ENCODE results near the gene ICE2. TPM values are rescaled to one million over a fixed set of nuclear protein-coding genes. Genes with fewer than 3 reads are reported as not detected.

ICE2 gene
- total RNA-seq, 1 donor from 2014 or later, result 49.9 TPM

DNA sequence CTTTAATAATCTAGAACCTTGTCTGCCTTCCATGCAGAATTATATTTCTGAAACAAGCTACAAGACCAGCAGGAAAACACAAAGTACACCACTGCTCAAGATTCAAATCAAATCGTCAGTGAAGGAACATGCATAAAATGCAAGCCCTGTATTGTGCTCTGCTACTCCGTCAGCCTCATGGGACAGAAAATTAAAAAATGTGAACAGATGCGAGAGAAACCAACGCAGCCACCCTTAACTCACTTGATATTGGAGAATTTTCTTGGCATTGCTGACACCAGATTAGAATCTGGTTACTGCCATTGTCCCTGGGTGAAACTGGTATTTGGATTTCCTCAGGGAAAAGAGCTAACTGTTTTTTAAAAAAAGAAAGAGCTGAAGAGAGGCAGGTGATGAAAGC lies 104.7 kb downstream of the ICE2 start:
- Histone ChIP-seq H3K9me3 (no peaks in the 10 kb centered on the region), H3K36me3 (peaks cover 89% of the 10 kb centered on the region), H3K4me3 (no peak overlapping the region), H3K4me1 (peaks cover 63% of the 10 kb centered on the region), H3K27me3 (no peaks in the 10 kb centered on the region), H3K27ac (peak overlapping the region; percentile 47)
- no peak for ATAC-seq
- DNase-seq, result no peak
- TF ChIP-seq, protein P1, sequence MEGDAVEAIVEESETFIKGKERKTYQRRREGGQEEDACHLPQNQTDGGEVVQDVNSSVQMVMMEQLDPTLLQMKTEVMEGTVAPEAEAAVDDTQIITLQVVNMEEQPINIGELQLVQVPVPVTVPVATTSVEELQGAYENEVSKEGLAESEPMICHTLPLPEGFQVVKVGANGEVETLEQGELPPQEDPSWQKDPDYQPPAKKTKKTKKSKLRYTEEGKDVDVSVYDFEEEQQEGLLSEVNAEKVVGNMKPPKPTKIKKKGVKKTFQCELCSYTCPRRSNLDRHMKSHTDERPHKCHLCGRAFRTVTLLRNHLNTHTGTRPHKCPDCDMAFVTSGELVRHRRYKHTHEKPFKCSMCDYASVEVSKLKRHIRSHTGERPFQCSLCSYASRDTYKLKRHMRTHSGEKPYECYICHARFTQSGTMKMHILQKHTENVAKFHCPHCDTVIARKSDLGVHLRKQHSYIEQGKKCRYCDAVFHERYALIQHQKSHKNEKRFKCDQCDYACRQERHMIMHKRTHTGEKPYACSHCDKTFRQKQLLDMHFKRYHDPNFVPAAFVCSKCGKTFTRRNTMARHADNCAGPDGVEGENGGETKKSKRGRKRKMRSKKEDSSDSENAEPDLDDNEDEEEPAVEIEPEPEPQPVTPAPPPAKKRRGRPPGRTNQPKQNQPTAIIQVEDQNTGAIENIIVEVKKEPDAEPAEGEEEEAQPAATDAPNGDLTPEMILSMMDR (IDR thresholded peaks at IDR 0.05), result no peak
- intact Hi-C loops (cut with DNase I), result no loop called here

DNA sequence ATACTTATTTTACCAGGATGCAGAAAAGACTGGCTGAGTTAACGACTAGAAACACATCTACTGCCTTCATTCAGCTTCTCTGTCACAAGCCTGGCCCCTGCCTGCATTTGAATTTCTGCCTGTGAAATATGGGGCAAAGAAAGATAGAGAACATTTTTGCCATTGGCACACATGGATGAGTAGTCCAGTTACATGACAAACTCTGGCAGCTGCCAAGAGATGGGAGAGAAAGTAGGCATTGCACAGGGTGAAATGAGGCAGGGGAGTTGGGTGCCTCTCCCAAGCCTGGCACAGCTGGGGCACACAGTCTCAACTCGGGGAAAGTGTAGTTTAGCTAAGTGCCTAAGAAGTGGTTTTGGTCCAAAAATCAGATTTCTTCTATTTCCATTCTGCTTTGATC lies 105.2 kb downstream of the ICE2 start:
- Histone ChIP-seq H3K27ac (peak overlapping the region; percentile 47), H3K9me3 (no peaks in the 10 kb centered on the region), H3K27me3 (no peaks in the 10 kb centered on the region), H3K4me1 (peaks cover 63% of the 10 kb centered on the region), H3K36me3 (peaks cover 87% of the 10 kb centered on the region), H3K4me3 (no peak overlapping the region)
- intact Hi-C loops (cut with DNase I), result no loop called here
- TF ChIP-seq, protein P1 (IDR thresholded peaks at IDR 0.05), result no peak
- DNase-seq (no peak), ATAC-seq (no peak)

DNA sequence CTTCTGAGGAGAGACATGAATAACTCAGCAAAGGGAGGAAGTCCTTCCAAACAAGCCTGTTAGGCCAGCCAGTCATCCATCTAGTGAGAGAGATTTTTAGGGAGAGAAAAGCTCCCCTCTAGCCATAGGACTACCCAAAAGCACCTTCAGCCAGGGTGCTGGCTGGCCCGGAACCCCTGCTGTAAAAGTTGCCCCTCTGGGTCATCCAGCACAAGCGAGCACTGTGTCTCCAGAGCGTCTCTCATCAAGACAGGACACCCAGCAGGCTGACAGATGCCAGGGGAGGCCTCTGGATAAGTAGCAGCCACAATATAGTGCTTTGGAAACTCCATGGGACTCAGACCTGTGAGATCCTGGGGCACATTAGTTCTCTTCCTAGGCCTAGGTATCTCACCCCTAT lies 105.6 kb downstream of the ICE2 start:
- Histone ChIP-seq H3K4me3 (no peak overlapping the region), H3K4me1 (peaks cover 63% of the 10 kb centered on the region), H3K27me3 (no peaks in the 10 kb centered on the region), H3K9me3 (no peaks in the 10 kb centered on the region), H3K36me3 (peaks cover 82% of the 10 kb centered on the region), H3K27ac (peak overlapping the region; percentile 47)
- TF ChIP-seq, protein P1 (IDR thresholded peaks at IDR 0.05), result no peak
- intact Hi-C loops (cut with DNase I), result no loop called here
- ATAC-seq (no peak), DNase-seq (no peak)

DNA sequence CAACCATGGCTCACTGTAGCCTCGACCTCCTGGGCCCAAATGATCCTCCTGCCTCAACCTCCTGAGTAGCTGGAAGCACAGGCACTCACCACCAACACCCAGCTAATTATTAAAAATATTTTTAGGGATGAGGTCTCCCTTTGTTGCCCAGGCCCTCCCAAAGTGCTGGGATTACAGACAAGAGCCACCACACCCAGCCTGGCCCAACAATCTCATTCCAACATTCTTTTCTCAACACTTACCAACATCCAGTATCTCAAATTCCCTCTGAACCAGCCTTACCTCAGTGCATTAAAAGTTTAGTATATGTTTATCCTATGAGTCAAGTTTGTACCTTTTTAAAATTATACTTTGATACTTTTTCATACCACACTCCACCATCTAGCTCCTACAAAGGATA lies 106.2 kb downstream of the ICE2 start:
- TF ChIP-seq, protein P1 (IDR thresholded peaks at IDR 0.05), result no peak

DNA sequence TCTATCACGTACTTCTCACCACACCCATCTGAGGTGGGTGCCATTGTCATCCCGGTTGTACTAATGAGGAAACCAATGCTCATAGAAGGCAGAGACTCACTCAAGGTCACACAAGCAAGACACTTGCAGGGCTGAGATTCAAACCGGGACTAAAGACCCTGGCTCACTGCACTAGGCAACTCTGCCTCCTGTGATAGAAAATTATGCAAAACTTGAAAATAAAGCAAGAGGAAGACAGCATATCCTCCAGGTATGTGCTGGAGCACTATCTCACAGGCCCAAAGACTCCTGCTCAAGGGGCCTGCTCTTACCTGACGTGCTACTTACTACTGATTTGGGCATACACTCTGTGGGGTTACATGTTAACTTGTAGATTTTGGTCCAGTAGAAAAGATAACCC lies 106.7 kb downstream of the ICE2 start:
- Histone ChIP-seq H3K4me1 (peaks cover 56% of the 10 kb centered on the region), H3K36me3 (peaks cover 73% of the 10 kb centered on the region), H3K4me3 (no peak overlapping the region), H3K27ac (peak overlapping the region; percentile 63), H3K27me3 (no peaks in the 10 kb centered on the region), H3K9me3 (no peaks in the 10 kb centered on the region)
- TF ChIP-seq, protein P1 (IDR thresholded peaks at IDR 0.05), result no peak
- ATAC-seq, result no peak
- DNase-seq, result no peak
- intact Hi-C loops (cut with DNase I), result no loop called here

More for the DNA sequence above, 106.2 kb downstream of the ICE2 start:
- ATAC-seq (no peak), DNase-seq (no peak)
- H3K36me3 ChIP-seq, result peaks cover 77% of the 10 kb centered on the region
- peaks cover 61% of the 10 kb centered on the region for H3K4me1 ChIP-seq
- peak overlapping the region; percentile 63 for H3K27ac ChIP-seq
- no peak overlapping the region for H3K4me3 ChIP-seq
- H3K9me3 ChIP-seq, result no peaks in the 10 kb centered on the region
- intact Hi-C loops (cut with DNase I), result no loop called here
- no peaks in the 10 kb centered on the region for H3K27me3 ChIP-seq
